Panc1 (cell line): Measurements from ENCODE around the gene SOX21. TPM values are rescaled to one million over a fixed set of nuclear protein-coding genes. Genes with fewer than 3 reads are reported as not detected.

ENCODE experiments used
- ATAC-seq: fragments of 200-7000 bp; cut with Tn5 transposase; 2 replicates; pipeline ENCODE4 v1.9.1; 2020; ENCODE audit warnings: mild to moderate bottlenecking, moderate library complexity
- BruUV-seq: library from RNA; stranded (reverse); fragments of 400-500 nt; replicated peaks from 2 replicates; lab custom pipeline; 2021; lab: Mats Ljungman, UMichigan
- CTCF ChIA-PET: fragments of 300-600 bp; sonication (Branson Sonifier 250); formaldehyde crosslinking; loops from one replicate; lab custom pipeline; 2022; ENCODE audit warnings: antibody characterized with exemption; lab: Charles Lee
- POLR2A ChIA-PET: fragments of 300-600 bp; sonication (Branson Sonifier 250); formaldehyde crosslinking; loops from one replicate; lab custom pipeline; 2022; ENCODE audit warnings: antibody characterized with exemption; lab: Charles Lee
- DNase-seq: peaks from one replicate; pipeline ENCODE4 v3.0.0-alpha.2; 2010; ENCODE audit warnings: low read depth, low spot score
- H3K27ac ChIP-seq: 2 replicates; pipeline ENCODE4 v1.5.1; 2011; ENCODE audit warnings: mild to moderate bottlenecking, low read length, inconsistent platforms
- H3K27me3 ChIP-seq: fragments of 200-500 bp; sonication (Bioruptor generic); 2 replicates; pipeline ENCODE4 v1.6.0; 2014; ENCODE audit warnings: low read length, inconsistent platforms; ENCODE audit not compliant: control insufficient read depth, insufficient read depth
- H3K36me3 ChIP-seq: fragments of 200-500 bp; sonication (Bioruptor generic); 2 replicates; pipeline ENCODE4 v1.5.1; 2014; ENCODE audit warnings: inconsistent platforms, mild to moderate bottlenecking, low read length, moderate library complexity; ENCODE audit not compliant: control insufficient read depth, insufficient read depth
- H3K4me1 ChIP-seq: 2 replicates; pipeline ENCODE4 v1.5.1; 2011; ENCODE audit warnings: inconsistent platforms, mild to moderate bottlenecking, low read length, moderate library complexity; ENCODE audit not compliant: control insufficient read depth, insufficient read depth
- H3K4me3 ChIP-seq, 2 experiments: 2 replicates each; pipeline ENCODE4 v1.5.1; 2011 to 2012; ENCODE audit warnings: low read depth in 2 of 2, low read length in 2 of 2, mild to moderate bottlenecking in 2 of 2, inconsistent platforms in 1 of 2, moderate library complexity in 1 of 2
- H3K9me3 ChIP-seq: fragments of 200-500 bp; sonication (Bioruptor generic); 2 replicates; pipeline ENCODE4 v1.5.1; 2014; ENCODE audit warnings: low read depth, mild to moderate bottlenecking, inconsistent platforms, low read length, moderate library complexity; ENCODE audit not compliant: control insufficient read depth, insufficient read depth
- CTCF ChIP-seq: fragments of 450-650 bp; IDR thresholded peaks from 2 replicates; pipeline ENCODE4 v1.5.1; 2017; ENCODE audit warnings: mild to moderate bottlenecking
- POLR2AphosphoS5 ChIP-seq: IDR thresholded peaks from 2 replicates; pipeline ENCODE4 v1.6.1; 2012; ENCODE audit warnings: mild to moderate bottlenecking, low read depth, low read length, moderate library complexity
- REST ChIP-seq, 2 experiments: IDR thresholded peaks; 2 replicates each; pipeline ENCODE4 v1.6.1; 2011 to 2012; ENCODE audit warnings: low read depth in 2 of 2, control low read depth in 1 of 2, low read length in 1 of 2, mild to moderate bottlenecking in 1 of 2, moderate library complexity in 1 of 2; ENCODE audit not compliant: insufficient read depth in 1 of 2
- SIN3A ChIP-seq: IDR thresholded peaks from 2 replicates; pipeline ENCODE4 v1.6.1; 2012; ENCODE audit warnings: low read depth, mild to moderate bottlenecking, low read length, moderate library complexity, borderline replicate concordance; ENCODE audit not compliant: insufficient read depth
- in situ Hi-C: cut with HindIII; loops from 2 replicates; pipeline ENCODE4 v1.10.0; 2016; ENCODE audit warnings: low sequenced_read_pairs, low pct_unique_long_range_greater_than_20kb
- intact Hi-C: fragments of 100-400 bp; cut with micrococcal nuclease; formaldehyde crosslinking; loops from one replicate; pipeline ENCODE4 v1.10.0; 2022; ENCODE audit not compliant: unreplicated experiment
- total RNA-seq: library from RNA; stranded (reverse); gene quantifications from one replicate; pipeline ENCODE4 v1.2.1, GENCODE V29; 2021; ENCODE audit not compliant: unreplicated experiment

Gene SOX21
- total RNA-seq, 1 experiment from 2014 or later: 3.5 TPM

- no peaks in the 10 kb centered on the region for H3K9me3 ChIP-seq
- no TSS peak for BruUV-seq
- no peak for ATAC-seq
- in situ Hi-C loops: no loop called here
- CTCF ChIA-PET: no interaction called here
- no peak overlapping the region for H3K27ac ChIP-seq
- intact Hi-C loops: no loop called here
- DNase-seq: no peak
- H3K4me1 ChIP-seq: 0 out of 2 replicates have a peak, but pooled peaks cover 4% of the 10 kb centered on the region
- H3K36me3 ChIP-seq: no peaks in the 10 kb centered on the region
- POLR2A ChIA-PET: interaction anchor here (0.5 kb wide), 1 partner anchor 40 kb away, joined by 3 read pairs; no protein-coding TSS in a partner anchor
- H3K27me3 ChIP-seq: no peaks in the 10 kb centered on the region
- H3K4me3 ChIP-seq: no peak overlapping the region
- peak; percentile 58 for TF ChIP-seq CTCF
- no peak for TF ChIP-seq POLR2AphosphoS5
- TF ChIP-seq SIN3A: no peak
Observed at GRCh38 chr13:94716016-94716415, 3.7 kb upstream of the SOX21 start.

- Histone ChIP-seq H3K9me3 (no peaks in the 10 kb centered on the region), H3K4me1 (0 out of 2 replicates have a peak, but pooled peaks cover 4% of the 10 kb centered on the region), H3K27ac (peak overlapping the region; percentile 51; the same call in 1 of the 2 replicates), H3K4me3 (peak overlapping the region; percentile 48 to 69), H3K36me3 (no peaks in the 10 kb centered on the region), H3K27me3 (0 out of 2 replicates have a peak, but pooled peaks cover 2% of the 10 kb centered on the region)
- DNase-seq (no peak), ATAC-seq (peak; percentile 20)
- ChIA-PET CTCF (interaction anchor here (0.8 kb wide), 1 partner anchor 39 kb away, joined by 3 read pairs; no protein-coding TSS in a partner anchor), POLR2A (no interaction called here)
- in situ Hi-C loops: no loop called here
- TF ChIP-seq REST (IDR thresholded peaks at IDR 0.05; ENCODE audit: insufficient read depth in 1 of 2, low read depth in 2 of 2, low read length in 1 of 2) (no peak), SIN3A (no peak), CTCF (no peak)
- no TSS peak for BruUV-seq
- intact Hi-C loops: no loop called here
Observed at GRCh38 chr13:94713561-94714182, 1.3 kb upstream of the SOX21 start.
